OCI-LY7 (cell line): Measurements from ENCODE around the gene GRM5.

Experiments
- EZH2phosphoT487 ChIP-seq: fragments of 200-600 bp; sonication (generic); IDR thresholded peaks from 2 replicates; pipeline ENCODE4 v1.6.1; 2018; ENCODE audit warnings: low read depth, borderline replicate concordance, mild to moderate bottlenecking, mixed run types, antibody characterized with exemption, low read length, moderate library complexity, mixed read lengths
- TF ChIP-seq, protein P1 (sequence below): fragments of 200-600 bp; sonication (generic); conservative IDR thresholded peaks from 2 replicates; pipeline ENCODE4 v1.5.1; 2014; ENCODE audit warnings: mild to moderate bottlenecking, antibody characterized with exemption, low read length, moderate library complexity, mixed read lengths

DNA sequence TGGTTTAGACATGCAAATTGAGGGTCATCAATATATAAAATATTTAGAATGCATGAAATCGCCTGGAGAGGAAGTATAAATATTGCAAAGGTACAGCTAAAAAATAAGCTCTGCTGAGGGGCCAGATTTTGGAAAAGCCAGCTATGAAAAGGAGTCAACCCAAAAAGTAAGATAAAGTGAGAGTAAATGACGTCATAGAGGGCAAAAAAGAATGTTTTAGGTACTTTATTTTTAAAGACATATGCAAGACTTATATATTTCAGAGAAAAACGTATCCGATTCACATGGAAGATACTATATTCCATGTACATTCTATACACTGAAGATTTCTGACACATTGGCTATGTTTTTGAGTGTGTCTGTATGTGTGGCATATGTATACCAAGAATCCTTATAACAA is 13.6 kb downstream of the GRM5 start:
- TF ChIP-seq, protein P1, sequence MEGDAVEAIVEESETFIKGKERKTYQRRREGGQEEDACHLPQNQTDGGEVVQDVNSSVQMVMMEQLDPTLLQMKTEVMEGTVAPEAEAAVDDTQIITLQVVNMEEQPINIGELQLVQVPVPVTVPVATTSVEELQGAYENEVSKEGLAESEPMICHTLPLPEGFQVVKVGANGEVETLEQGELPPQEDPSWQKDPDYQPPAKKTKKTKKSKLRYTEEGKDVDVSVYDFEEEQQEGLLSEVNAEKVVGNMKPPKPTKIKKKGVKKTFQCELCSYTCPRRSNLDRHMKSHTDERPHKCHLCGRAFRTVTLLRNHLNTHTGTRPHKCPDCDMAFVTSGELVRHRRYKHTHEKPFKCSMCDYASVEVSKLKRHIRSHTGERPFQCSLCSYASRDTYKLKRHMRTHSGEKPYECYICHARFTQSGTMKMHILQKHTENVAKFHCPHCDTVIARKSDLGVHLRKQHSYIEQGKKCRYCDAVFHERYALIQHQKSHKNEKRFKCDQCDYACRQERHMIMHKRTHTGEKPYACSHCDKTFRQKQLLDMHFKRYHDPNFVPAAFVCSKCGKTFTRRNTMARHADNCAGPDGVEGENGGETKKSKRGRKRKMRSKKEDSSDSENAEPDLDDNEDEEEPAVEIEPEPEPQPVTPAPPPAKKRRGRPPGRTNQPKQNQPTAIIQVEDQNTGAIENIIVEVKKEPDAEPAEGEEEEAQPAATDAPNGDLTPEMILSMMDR: no peak
- TF ChIP-seq EZH2phosphoT487: no peak
